Measurements from ENCODE around the gene MYO1D.
A peak's percentile ranks its signal among the peaks of the same experiment; 100 is the strongest.
"Not testable (repeated sequence)": the region's sequence is repeated elsewhere in the genome, so short reads cannot be mapped to it uniquely, and the experiment has no call there.

The MYO1D gene

DNA sequence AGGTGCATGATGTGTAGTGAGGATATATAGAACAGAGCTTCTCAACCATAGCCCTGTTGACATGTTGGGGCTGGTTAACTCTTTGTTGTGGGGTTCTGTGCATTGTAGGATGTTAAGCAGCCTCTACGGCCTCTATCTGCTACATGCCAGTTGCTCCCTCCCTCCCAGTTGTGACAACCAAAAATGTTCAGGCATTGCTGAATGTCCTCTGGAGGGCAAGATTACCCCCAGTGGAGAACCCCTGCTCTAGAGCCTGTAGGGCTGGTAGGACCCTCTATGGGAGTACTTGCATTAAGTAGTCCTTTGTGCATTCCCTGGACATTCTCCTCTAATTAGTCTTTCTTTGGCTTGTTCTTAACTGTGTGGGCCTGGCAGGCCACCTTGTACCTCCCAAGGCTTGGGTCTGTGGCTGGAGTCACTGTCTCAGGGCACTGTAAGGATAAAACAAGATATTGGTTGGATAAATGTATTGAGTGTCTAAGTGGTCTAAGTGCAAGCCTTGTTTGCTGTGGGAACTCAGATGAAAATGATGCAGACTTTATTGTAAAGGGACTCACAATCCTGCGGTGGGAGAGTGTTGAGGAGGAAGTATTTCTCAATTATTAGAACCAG is 19.8 kb upstream of the MYO1D start:
- DNase-seq (ENCODE audit: low read depth in 2 of 3, low spot score in 1 of 3), result no peak

DNA sequence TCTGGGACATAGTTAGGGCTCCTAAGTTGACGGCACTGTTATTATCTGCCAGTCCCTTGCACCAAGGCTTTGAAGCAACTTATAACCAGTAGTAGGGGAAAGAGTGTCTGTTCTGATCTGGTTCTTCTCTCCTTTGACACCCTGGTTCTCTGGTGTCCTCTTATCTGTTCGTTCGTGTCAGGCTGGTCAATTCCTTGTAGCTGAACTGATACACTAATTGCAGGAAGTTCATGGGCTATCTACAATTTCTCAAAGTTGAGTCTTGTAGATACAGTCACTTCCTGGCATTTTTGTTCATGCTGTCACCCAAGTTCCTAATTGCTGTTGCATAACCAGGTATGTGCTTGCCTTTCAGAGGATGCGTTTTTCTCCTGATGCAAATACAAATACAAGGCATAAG is 17.3 kb upstream of the MYO1D start:
- no peak for DNase-seq (ENCODE audit: low read depth in 2 of 3, low spot score in 1 of 3)

- DNase-seq (ENCODE audit: low read depth in 2 of 3, low spot score in 1 of 3), result not testable (repeated sequence)
Measured at GRCh38 chr17:32887410-32887809, 10.5 kb upstream of the MYO1D start.

- not testable (repeated sequence) for DNase-seq (ENCODE audit: low read depth in 2 of 3, low spot score in 1 of 3)
Measured at GRCh38 chr17:32886951-32887350, 10.0 kb upstream of the MYO1D start.

- DNase-seq (ENCODE audit: low read depth in 2 of 3, low spot score in 1 of 3), result peak in 2 of 3 donors; percentile 34 to 41
Measured at GRCh38 chr17:32882734-32883133, 5.8 kb upstream of the MYO1D start.

DNA sequence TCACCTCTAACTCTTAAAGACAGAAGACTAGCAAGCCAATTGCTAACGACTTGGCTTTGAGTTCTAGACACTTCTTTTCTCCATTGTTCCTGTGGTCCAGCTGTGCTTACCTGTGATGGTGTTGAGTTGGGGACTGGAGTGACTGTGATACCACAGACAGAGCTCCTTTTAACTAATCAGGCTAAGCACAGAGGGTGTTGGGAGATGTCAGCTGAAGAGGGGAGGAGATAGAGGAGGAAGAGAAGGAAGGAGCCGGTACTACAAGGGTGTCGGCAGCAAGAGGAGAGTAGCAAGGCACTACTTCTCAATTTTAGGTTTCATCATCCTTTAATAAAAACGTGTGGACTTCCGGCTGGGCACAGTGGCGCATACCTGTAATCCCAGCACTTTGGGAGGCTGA is 5.1 kb upstream of the MYO1D start:
- no peak for DNase-seq (ENCODE audit: low read depth in 2 of 3, low spot score in 1 of 3)

DNA sequence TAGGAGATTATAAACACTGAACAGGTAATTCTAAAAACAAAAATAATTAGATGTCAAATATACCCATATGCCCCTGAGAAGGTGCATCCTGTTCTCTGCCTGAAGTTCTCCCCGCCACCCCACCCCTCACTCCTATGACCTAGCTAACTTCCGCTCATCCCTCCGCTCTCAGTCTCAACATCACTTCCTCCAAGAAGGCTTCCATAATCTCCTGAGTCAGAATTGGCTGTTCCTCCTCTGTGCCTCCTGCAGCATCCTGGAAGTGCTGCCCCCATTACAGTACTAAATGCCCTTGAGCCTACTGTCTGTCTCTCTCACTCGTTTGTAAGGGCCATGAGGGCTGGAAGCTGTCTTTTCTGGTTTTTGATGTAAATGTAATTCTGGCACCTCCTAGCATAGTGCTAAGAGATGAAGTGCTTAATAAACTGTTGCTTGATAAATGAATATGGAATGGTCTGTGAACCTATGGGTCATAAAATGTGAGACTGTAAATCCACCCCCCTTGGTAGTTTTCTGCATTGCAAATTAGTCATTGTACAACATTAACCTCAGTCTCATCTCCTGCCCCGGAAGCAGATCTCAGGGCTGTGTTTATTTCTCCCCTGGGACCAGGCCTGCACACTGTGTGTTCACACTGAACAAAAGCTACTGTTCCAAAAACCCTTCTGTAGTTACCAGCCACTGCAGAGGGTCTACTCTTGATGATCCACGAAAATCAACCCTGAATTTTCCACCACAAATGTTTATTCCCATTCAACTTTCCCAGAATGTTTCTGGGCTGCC is 3.9 kb upstream of the MYO1D start:
- DNase-seq (ENCODE audit: low read depth in 2 of 3, low spot score in 1 of 3), result no peak

- DNase-seq (ENCODE audit: low read depth in 2 of 3, low spot score in 1 of 3), result no peak
Measured at GRCh38 chr17:32879134-32879533, 2.2 kb upstream of the MYO1D start.

DNA sequence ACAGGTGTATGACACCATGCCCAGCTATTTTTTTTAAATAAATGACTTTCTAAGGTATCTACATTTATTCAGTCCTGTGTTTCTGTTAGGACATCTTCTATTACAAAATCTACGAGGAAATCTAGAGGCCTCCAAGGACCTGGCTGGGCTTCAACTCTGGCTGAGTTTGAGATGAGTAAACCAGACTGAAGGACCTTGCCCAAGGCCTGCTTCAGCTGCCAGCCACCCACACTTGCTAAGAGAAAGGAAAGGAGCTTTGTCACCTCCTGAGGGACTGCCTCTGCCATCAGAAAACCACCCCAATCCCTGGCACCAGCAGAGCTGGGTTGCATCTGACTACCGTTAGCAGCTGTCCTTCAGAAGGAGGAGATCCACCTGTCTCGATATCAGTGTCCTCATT is 1.3 kb upstream of the MYO1D start:
- DNase-seq (ENCODE audit: low read depth in 2 of 3, low spot score in 1 of 3), result no peak

- peak; percentile 83 to 91 (median 88) for DNase-seq (ENCODE audit: low read depth in 2 of 3, low spot score in 1 of 3)
Measured at GRCh38 chr17:32877164-32877764, 340 bp upstream of the MYO1D start.

DNA sequence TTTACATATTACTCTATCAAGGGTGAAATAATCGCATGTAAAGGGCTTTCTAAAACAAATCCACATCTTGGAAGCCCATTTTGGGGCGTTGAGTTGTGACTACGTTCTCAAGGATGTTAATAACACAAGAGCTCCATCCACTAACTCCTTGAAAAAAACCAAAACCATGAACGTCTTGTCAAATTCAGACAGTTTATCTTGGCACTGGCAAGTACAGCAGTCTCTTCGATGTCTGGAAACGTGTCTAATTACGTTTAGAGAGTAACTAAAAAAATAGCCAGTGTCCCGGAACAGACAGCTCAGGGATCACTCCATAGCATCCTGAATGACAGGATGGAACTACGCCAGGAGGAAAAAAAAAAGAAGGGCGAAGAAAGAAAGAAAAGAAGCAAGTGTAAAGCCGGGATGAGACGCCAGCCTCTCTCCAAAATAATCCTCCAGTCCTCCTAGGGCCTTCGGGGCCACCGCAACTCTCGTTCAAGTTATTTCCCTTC is 954 bp downstream of the MYO1D start:
- no peak for DNase-seq (ENCODE audit: low read depth in 2 of 3, low spot score in 1 of 3)

- no peak for DNase-seq (ENCODE audit: low read depth in 2 of 3, low spot score in 1 of 3)
Measured at GRCh38 chr17:32875230-32875917, 1.6 kb downstream of the MYO1D start.

- no peak for DNase-seq (ENCODE audit: low read depth in 2 of 3, low spot score in 1 of 3)
Measured at GRCh38 chr17:32873114-32873513, 3.8 kb downstream of the MYO1D start.

- no peak for DNase-seq (ENCODE audit: low read depth in 2 of 3, low spot score in 1 of 3)
Measured at GRCh38 chr17:32871746-32872145, 5.2 kb downstream of the MYO1D start.

DNA sequence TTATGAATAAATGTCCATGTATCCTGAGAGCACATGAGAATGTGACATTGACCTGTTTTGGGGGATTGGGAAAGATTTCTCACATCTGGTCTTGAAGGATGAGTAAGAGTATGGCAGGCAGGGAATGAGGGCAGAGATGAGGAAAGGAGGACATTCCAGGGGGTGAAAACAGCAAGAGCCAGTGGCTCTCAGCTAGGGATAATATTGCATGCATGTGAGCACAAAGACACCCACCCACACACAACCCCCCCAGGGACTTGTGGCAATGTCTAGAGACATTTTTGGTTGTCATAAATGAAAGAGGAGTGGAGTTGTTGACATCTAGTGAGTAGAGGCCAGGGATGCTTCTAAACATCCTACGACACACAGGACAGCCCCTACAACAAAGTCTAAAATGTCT is 6.0 kb downstream of the MYO1D start:
- no peak for DNase-seq (ENCODE audit: low read depth in 2 of 3, low spot score in 1 of 3)

- no peak for DNase-seq (ENCODE audit: low read depth in 2 of 3, low spot score in 1 of 3)
Measured at GRCh38 chr17:32870027-32870670, 6.8 kb downstream of the MYO1D start.

DNA sequence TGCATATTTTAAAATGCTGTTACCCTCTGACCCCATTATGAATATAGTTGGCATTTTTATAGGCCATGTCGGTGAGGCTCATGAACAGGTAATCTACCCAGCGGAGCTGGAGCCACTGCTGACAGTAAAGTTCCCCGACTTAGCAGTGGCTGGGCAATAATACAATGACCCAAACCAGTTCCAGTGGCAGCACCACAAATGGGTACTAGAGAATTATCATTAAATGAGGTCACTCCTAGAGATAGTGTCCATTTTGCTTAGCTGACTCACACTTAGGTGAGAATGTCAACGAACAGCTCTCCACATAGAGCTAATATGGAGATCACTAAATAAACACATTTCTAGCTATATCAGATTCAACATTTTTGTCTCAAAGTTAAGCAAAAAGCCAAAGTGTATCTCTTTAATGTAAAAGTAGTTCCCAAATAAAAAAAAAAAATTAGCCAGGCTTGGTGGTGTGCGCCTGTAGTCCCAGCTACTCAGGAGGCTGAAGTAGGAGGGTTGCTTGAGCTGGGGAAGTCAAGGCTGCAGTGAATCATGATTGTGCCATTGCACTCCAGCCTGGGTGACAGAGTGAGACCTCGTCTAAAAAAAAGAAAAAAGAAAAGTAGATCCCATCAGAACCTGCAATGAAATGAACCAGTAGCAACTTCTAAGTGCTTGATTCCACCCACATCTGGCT is 7.4 kb downstream of the MYO1D start:
- no peak for DNase-seq (ENCODE audit: low read depth in 2 of 3, low spot score in 1 of 3)

GRCh38 chr17:32865141-32865540 is 11.8 kb downstream of the MYO1D start:
- no peak for DNase-seq (ENCODE audit: low read depth in 2 of 3, low spot score in 1 of 3)

DNA sequence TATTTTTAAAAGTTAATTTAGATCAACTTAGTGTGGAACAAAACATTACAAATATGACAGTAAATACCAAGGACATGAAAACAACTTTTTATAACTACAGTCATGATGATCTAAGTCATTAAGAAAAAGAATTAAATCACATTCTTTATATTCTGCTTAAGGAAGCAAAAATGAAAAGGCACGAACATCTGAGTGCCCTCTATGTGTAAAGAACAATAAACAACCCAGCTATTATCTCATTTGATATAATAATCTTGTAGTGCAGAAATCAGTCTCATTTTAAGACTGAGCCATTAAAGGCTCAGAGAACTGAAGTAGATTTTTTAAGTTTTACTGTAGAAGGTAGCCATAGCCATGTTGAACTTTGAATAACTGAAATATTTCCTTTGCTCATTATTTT is 13.4 kb downstream of the MYO1D start:
- DNase-seq (ENCODE audit: low read depth in 2 of 3, low spot score in 1 of 3), result no peak

- no peak for DNase-seq (ENCODE audit: low read depth in 2 of 3, low spot score in 1 of 3)
Measured at GRCh38 chr17:32862940-32863339, 14.0 kb downstream of the MYO1D start.

DNA sequence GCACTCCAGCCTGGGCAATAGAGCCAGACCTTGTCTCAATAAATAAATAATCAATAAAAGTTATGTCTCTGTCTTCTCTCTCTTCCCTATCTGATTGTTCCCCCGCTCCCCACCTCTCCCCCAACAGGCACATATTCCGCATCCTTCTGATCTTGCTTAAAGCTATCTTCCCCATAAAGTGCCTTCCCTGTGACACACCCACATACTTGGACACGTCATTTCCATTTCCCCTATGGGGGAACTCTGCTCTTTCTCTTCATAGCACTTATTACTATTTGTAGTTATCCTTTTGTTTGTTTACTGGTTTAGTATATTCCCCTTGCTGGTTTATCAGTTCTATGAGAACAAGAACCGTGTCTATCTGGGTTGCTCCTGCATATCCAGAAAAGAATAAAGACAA is 14.9 kb downstream of the MYO1D start:
- DNase-seq (ENCODE audit: low read depth in 2 of 3, low spot score in 1 of 3), result no peak

Data from stimulated activated CD4-positive, alpha-beta T cell treated with anti-CD3 and anti-CD28 coated beads, Interleukin-12 subunit alpha, Interleukin-12 subunit beta, amount 100 ng/mL, for 48 hours (primary cell).